T1000 (cell line): ENCODE data around the gene GTPBP6.
"Not testable (repeated sequence)": the region's sequence is repeated elsewhere in the genome, so short reads cannot be mapped to it uniquely, and the experiment has no call there.

ENCODE experiments used
- DNase-seq: peaks from one replicate; lab custom pipeline; 2025; ENCODE audit warnings: mixed read lengths; lab: John Stamatoyannopoulos, UW

Gene GTPBP6

GRCh38 chrX:335758-336155 is 17.2 kb upstream of the GTPBP6 start:
- no peak for DNase-seq

- DNase-seq = no peak
Observed at GRCh38 chrX:334971-335757, 16.6 kb upstream of the GTPBP6 start.

- no peak for DNase-seq
Observed at GRCh38 chrX:334331-334891, 15.8 kb upstream of the GTPBP6 start.

- DNase-seq = no peak
Observed at GRCh38 chrX:333611-334311, 15.2 kb upstream of the GTPBP6 start.

GRCh38 chrX:332916-333610 is 14.5 kb upstream of the GTPBP6 start:
- no peak for DNase-seq

GRCh38 chrX:332496-332860 is 13.9 kb upstream of the GTPBP6 start:
- DNase-seq = no peak

GRCh38 chrX:331825-332495 is 13.4 kb upstream of the GTPBP6 start:
- DNase-seq = no peak

- peak; percentile 28 for DNase-seq
Observed at GRCh38 chrX:331151-331824, 12.7 kb upstream of the GTPBP6 start.

- no peak for DNase-seq
Observed at GRCh38 chrX:330726-331150, 12.1 kb upstream of the GTPBP6 start.

- DNase-seq = not testable (repeated sequence)
Observed at GRCh38 chrX:330141-330725, 11.6 kb upstream of the GTPBP6 start.

- no peak for DNase-seq
Observed at GRCh38 chrX:329291-329910, 10.8 kb upstream of the GTPBP6 start.

GRCh38 chrX:327660-328126 is 9.1 kb upstream of the GTPBP6 start:
- DNase-seq = no peak

- DNase-seq = not testable (repeated sequence)
Observed at GRCh38 chrX:324664-325063, 6.1 kb upstream of the GTPBP6 start.

GRCh38 chrX:323721-324628 is 5.4 kb upstream of the GTPBP6 start:
- DNase-seq = no peak

GRCh38 chrX:320126-320783 is 1.7 kb upstream of the GTPBP6 start:
- DNase-seq = no peak

- no peak for DNase-seq
Observed at GRCh38 chrX:319579-320125, 1.1 kb upstream of the GTPBP6 start.

- DNase-seq = no peak
Observed at GRCh38 chrX:318068-318738, 393 bp downstream of the GTPBP6 start.
